ENCODE measurements around the gene JADE2.

GRCh38 chr5:134509308-134510040, 16.0 kb upstream of the JADE2 start:
- TF ChIP-seq FOXM1 (IDR thresholded peaks at IDR 0.05; ENCODE audit: borderline replicate concordance) = no peak
- no peak for TF ChIP-seq TARDBP (IDR thresholded peaks at IDR 0.05)
- TF ChIP-seq SP1 (IDR thresholded peaks at IDR 0.05) = no peak
- TF ChIP-seq ELF4 (IDR thresholded peaks at IDR 0.05) = no peak
- TF ChIP-seq HDGF (IDR thresholded peaks at IDR 0.05; ENCODE audit: borderline replicate concordance) = no peak
- TF ChIP-seq BHLHE40 (IDR thresholded peaks at IDR 0.05; ENCODE audit: borderline replicate concordance) = no peak
- no peak for TF ChIP-seq FOXA1 (IDR thresholded peaks at IDR 0.05)
- no peak for TF ChIP-seq ARNT (IDR thresholded peaks at IDR 0.05)
- TF ChIP-seq FOXK2 (IDR thresholded peaks at IDR 0.05) = no peak
- TF ChIP-seq NFRKB (IDR thresholded peaks at IDR 0.05) = no peak

Measured in HEK293T (cell line).